HepG2 (cell line): ENCODE results near the gene HLA-DMB. TPM values are rescaled to one million over a fixed set of nuclear protein-coding genes. Genes with fewer than 3 reads are reported as not detected.

Source experiments
- ATAC-seq: fragments of 200-7000 bp; cut with Tn5 transposase; 3 replicates; pipeline ENCODE4 v1.9.1; 2020; ENCODE audit warnings: mild to moderate bottlenecking, moderate library complexity
- BruUV-seq: library from RNA; stranded (reverse); fragments of 400-500 nt; replicated peaks from 2 replicates; lab custom pipeline; 2021; lab: Mats Ljungman, UMichigan
- CTCF ChIA-PET: fragments of 300-600 bp; formaldehyde crosslinking; extraction: SDS; loops from one replicate; lab custom pipeline; 2021; ENCODE audit warnings: low total read pairs, inconsistent platforms, low intra/inter-chr PET ratio; lab: Yijun Ruan, JAX
- POLR2A ChIA-PET: fragments of 350-600 bp; sonication (Branson Sonifier 250); formaldehyde crosslinking; loops from one replicate; lab custom pipeline; 2020; ENCODE audit warnings: antibody characterized with exemption, inconsistent platforms; lab: Yijun Ruan, JAX
- DNase-seq: peaks from one replicate; pipeline ENCODE4 v3.0.0-alpha.2; 2015; ENCODE audit warnings: low spot score
- FAIRE-seq: peaks from 3 replicates; lab custom pipeline; 2011; peaks lifted over from hg19 to GRCh38; lab: Jason Lieb, UNC
- H2AFZ ChIP-seq: one replicate; pipeline ENCODE4 v1.6.1; 2011; ENCODE audit warnings: low read length, inconsistent platforms
- H3K27ac ChIP-seq: fragments of 300-600 bp; 3 replicates; pipeline ENCODE4 v1.8.0; 2011; ENCODE audit warnings: mixed run types, mild to moderate bottlenecking, mixed read lengths, low read length, inconsistent platforms; ENCODE audit not compliant: insufficient read depth; ENCODE audit errors: extremely low read length
- H3K27me3 ChIP-seq, 2 experiments: fragments of 200-600 bp in 1 of 2; 2 replicates in 1 of 2; 3 replicates in 1 of 2; pipeline versions ENCODE4 v1.6.0 to v1.8.0; 2011; ENCODE audit warnings: low read length in 2 of 2, mild to moderate bottlenecking in 2 of 2, moderate library complexity in 2 of 2, inconsistent platforms in 1 of 2; ENCODE audit not compliant: insufficient read depth in 2 of 2, control insufficient read depth in 1 of 2
- H3K36me3 ChIP-seq, 2 experiments: fragments of 200-600 bp in 1 of 2; replicated peaks in 1 of 2; 2 replicates in 1 of 2; 3 replicates in 1 of 2; pipeline versions ENCODE4 v1.5.1 to v1.8.0; 2011; ENCODE audit warnings: low read length in 2 of 2, inconsistent platforms in 1 of 2; ENCODE audit not compliant: insufficient read depth in 2 of 2, control insufficient read depth in 1 of 2
- H3K4me1 ChIP-seq: 2 replicates; pipeline ENCODE4 v1.5.1; 2012; ENCODE audit warnings: low read length, inconsistent platforms; ENCODE audit not compliant: insufficient read depth
- H3K4me2 ChIP-seq: 2 replicates; pipeline ENCODE4 v1.6.0; 2011; ENCODE audit warnings: low read depth, low read length, inconsistent platforms
- H3K4me3 ChIP-seq, 3 experiments: fragments of 200-600 bp in 1 of 3; sonication (generic), shearing (Covaris generic) in 1 of 3; replicated peaks in 1 of 3; 2 replicates each; pipeline ENCODE4 v1.5.1; 2011 to 2016; ENCODE audit warnings: low read length in 3 of 3, inconsistent platforms in 2 of 3, low read depth in 2 of 3, mild to moderate bottlenecking in 2 of 3, control low read depth in 1 of 3, mixed read lengths in 1 of 3; ENCODE audit not compliant: insufficient read depth in 1 of 3
- H3K79me2 ChIP-seq: one replicate; pipeline ENCODE4 v1.6.1; 2011; ENCODE audit warnings: low read length, inconsistent platforms; ENCODE audit not compliant: insufficient read depth
- H3K9ac ChIP-seq: 2 replicates; pipeline ENCODE4 v1.6.0; 2011; ENCODE audit warnings: mild to moderate bottlenecking, low read depth, low read length, inconsistent platforms; ENCODE audit not compliant: insufficient read depth
- H3K9me3 ChIP-seq: 2 replicates; pipeline ENCODE4 v1.5.1; 2012; ENCODE audit warnings: mild to moderate bottlenecking, low read length
- H4K20me1 ChIP-seq: 2 replicates; pipeline ENCODE4 v1.6.0; 2011; ENCODE audit warnings: inconsistent platforms, mild to moderate bottlenecking, low read length, moderate library complexity; ENCODE audit not compliant: insufficient read depth
- AGO2 ChIP-seq: fragments of 200-400 bp; formaldehyde crosslinking; optimal IDR thresholded peaks from 2 replicates; pipeline ENCODE3; 2017; ENCODE audit warnings: mild to moderate bottlenecking, low read depth, low read length, moderate library complexity
- ATF7 ChIP-seq, 2 experiments: fragments of 450-650 bp in 1 of 2; sonication (generic) in 1 of 2; formaldehyde crosslinking in 1 of 2; IDR thresholded peaks; 2 replicates each; pipeline versions ENCODE4 v1.4.0 to v1.6.1; 2016 to 2020; ENCODE audit warnings: antibody characterized with exemption in 1 of 2, mild to moderate bottlenecking in 1 of 2, missing genetic modification reagents in 1 of 2
- DNMT1 ChIP-seq: sonication (generic); formaldehyde crosslinking; IDR thresholded peaks from 2 replicates; pipeline ENCODE4 v1.5.1; 2020; ENCODE audit warnings: mild to moderate bottlenecking, missing genetic modification reagents
- DR1 ChIP-seq: sonication (generic); formaldehyde crosslinking; IDR thresholded peaks from 2 replicates; pipeline ENCODE4 v1.8.0; 2021; ENCODE audit warnings: mild to moderate bottlenecking, missing genetic modification reagents, inconsistent platforms
- EEA1 ChIP-seq: sonication (generic); formaldehyde crosslinking; IDR thresholded peaks from 2 replicates; pipeline ENCODE4 v1.5.1; 2020; ENCODE audit warnings: mild to moderate bottlenecking, missing genetic modification reagents, borderline replicate concordance
- FLYWCH1 ChIP-seq: sonication (generic); formaldehyde crosslinking; IDR thresholded peaks from 2 replicates; pipeline ENCODE4 v1.8.1; 2023; ENCODE audit warnings: mild to moderate bottlenecking, missing genetic modification reagents
- FOXA1 ChIP-seq, 2 experiments: fragments of 450-650 bp in 1 of 2; sonication (generic) in 1 of 2; formaldehyde crosslinking in 1 of 2; IDR thresholded peaks; 2 replicates each; pipeline versions ENCODE4 v1.4.0 to v1.6.1; 2016 to 2020; ENCODE audit warnings: missing genetic modification reagents in 1 of 2
- FOXM1 ChIP-seq: sonication (generic); formaldehyde crosslinking; IDR thresholded peaks from 2 replicates; pipeline ENCODE4 v1.5.0; 2020; ENCODE audit warnings: missing genetic modification reagents
- KDM6A ChIP-seq: IDR thresholded peaks from 2 replicates; pipeline ENCODE4 v1.6.1; 2016; ENCODE audit warnings: low read depth
- POLR2A ChIP-seq, 2 experiments: IDR thresholded peaks; 2 replicates each; pipeline ENCODE4 v1.6.1; 2011; ENCODE audit warnings: low read depth in 2 of 2, low read length in 2 of 2, mild to moderate bottlenecking in 1 of 2, moderate library complexity in 1 of 2; ENCODE audit not compliant: insufficient read depth in 1 of 2
- POLR2AphosphoS5 ChIP-seq: IDR thresholded peaks from 2 replicates; pipeline ENCODE4 v1.6.1; 2012; ENCODE audit warnings: low read depth, low read length
- POLR2G ChIP-seq: fragments of 200-400 bp; formaldehyde crosslinking; IDR thresholded peaks from 2 replicates; pipeline ENCODE4 v1.6.1; 2018; ENCODE audit warnings: mild to moderate bottlenecking, low read depth, low read length, moderate library complexity
- RBFOX2 ChIP-seq: fragments of 200-400 bp; formaldehyde crosslinking; IDR thresholded peaks from 2 replicates; pipeline ENCODE4 v1.6.1; 2017; ENCODE audit warnings: low read depth, mild to moderate bottlenecking, low read length
- SRY ChIP-seq: sonication (generic); formaldehyde crosslinking; IDR thresholded peaks from 2 replicates; pipeline ENCODE4 v1.8.0; 2022; ENCODE audit warnings: mild to moderate bottlenecking, missing genetic modification reagents
- THAP8 ChIP-seq: sonication (generic); formaldehyde crosslinking; IDR thresholded peaks from 2 replicates; pipeline ENCODE4 v1.5.1; 2020; ENCODE audit warnings: missing genetic modification reagents, mild to moderate bottlenecking, borderline replicate concordance
- ZBTB38 ChIP-seq: sonication (generic); formaldehyde crosslinking; IDR thresholded peaks from 2 replicates; pipeline ENCODE4 v1.5.1; 2020; ENCODE audit warnings: mild to moderate bottlenecking, missing genetic modification reagents
- ZFP36 ChIP-seq: fragments of 150-350 bp; IDR thresholded peaks from 2 replicates; pipeline ENCODE4 v1.6.1; 2018; ENCODE audit warnings: borderline replicate concordance, low read length, low read depth; ENCODE audit not compliant: partially characterized antibody
- ZNF234 ChIP-seq: sonication (generic); formaldehyde crosslinking; conservative IDR thresholded peaks from 2 replicates; pipeline ENCODE4 v1.5.1; 2020; ENCODE audit warnings: mild to moderate bottlenecking, missing genetic modification reagents
- ZNF24 ChIP-seq: fragments of 450-650 bp; IDR thresholded peaks from 2 replicates; pipeline ENCODE4 v1.6.1; 2017; ENCODE audit warnings: antibody characterized with exemption, mild to moderate bottlenecking
- ZNF274 ChIP-seq: sonication (generic); formaldehyde crosslinking; IDR thresholded peaks from 2 replicates; pipeline ENCODE4 v1.5.1; 2020; ENCODE audit warnings: mild to moderate bottlenecking, missing genetic modification reagents
- ZNF710 ChIP-seq: sonication (generic); formaldehyde crosslinking; IDR thresholded peaks from 2 replicates; pipeline ENCODE4 v1.5.0; 2020; ENCODE audit warnings: mild to moderate bottlenecking, missing genetic modification reagents, borderline replicate concordance
- ZNF891 ChIP-seq: sonication (generic); formaldehyde crosslinking; IDR thresholded peaks from 2 replicates; pipeline ENCODE4 v1.5.0; 2020; ENCODE audit warnings: mild to moderate bottlenecking, missing genetic modification reagents
- WGBS: methylation state at CpG from one replicate; pipeline ENCODE4 v1.1.6; 2017; ENCODE audit warnings: low lambda C conversion rate; 5-methylcytosine and 5-hydroxymethylcytosine counted together
- in situ Hi-C: cut with HindIII; loops from 2 replicates; pipeline ENCODE4 v1.10.0; 2017; ENCODE audit warnings: low pct_unique_long_range_greater_than_20kb; ENCODE audit not compliant: extremely low pct_ligation_motif_present
- intact Hi-C: fragments of 100-400 bp; cut with micrococcal nuclease; formaldehyde crosslinking; loops from one replicate; pipeline ENCODE4 v1.10.0; 2022; ENCODE audit not compliant: unreplicated experiment
- polyA plus RNA-seq, 8 experiments: library from polyadenylated mRNA; depleted of rRNA in 3 of 8; stranded (reverse) in 7 of 8; unstranded in 1 of 8; fragments of >200 nt; fragmentation: Illumina TruSeq in 4 of 8; extraction: Trizol in 4 of 8; gene quantifications; 2 replicates each; pipeline versions ENCODE4 v1.2.1 to v1.2.3, GENCODE V29; 2011 to 2016; ENCODE audit warnings: low read depth in 4 of 8, missing spikeins in 1 of 8, mixed read lengths in 1 of 8; ENCODE audit not compliant: insufficient read depth in 1 of 8
- total RNA-seq, 5 experiments: library from RNA; depleted of rRNA; stranded (reverse); fragments of >200 nt; fragmentation: Illumina TruSeq; extraction: Trizol; gene quantifications; 2 replicates each; pipeline ENCODE4 v1.2.3, GENCODE V29; 2016; ENCODE audit warnings: low read depth in 1 of 5

Gene HLA-DMB
- total and polyA plus RNA-seq, 2 of the 13 experiments (the other 11 are each of a cell fraction or from before 2014, with no cell fraction given) = not detected

GRCh38 chr6:32976334-32977069, 35.7 kb upstream of the HLA-DMB start:
- no peak for DNase-seq
- 98% methylated on average over 7 of the region's 7 CpGs for WGBS
- ATAC-seq = no peak
- H3K9me3 ChIP-seq = no peaks in the 10 kb centered on the region
- peaks cover 53 to 88% of the 10 kb centered on the region in 2 experiments for H3K36me3 ChIP-seq
- H4K20me1 ChIP-seq = peaks cover 95% of the 10 kb centered on the region
- H3K4me1 ChIP-seq = peaks cover 47% of the 10 kb centered on the region
- H3K27ac ChIP-seq = no peak overlapping the region
- ChIA-PET CTCF (no interaction called here), POLR2A (interaction anchor here (1.9 to 10.5 kb wide), 4 partner anchors 5 to 82 kb away, joined by 8 to 305 read pairs (median 254); partner anchors contain the start of genes BRD2 and HLA-DMA)
- no peak overlapping the region for H2AFZ ChIP-seq
- no peak overlapping the region for H3K9ac ChIP-seq
- peaks cover 0 to 4% of the 10 kb centered on the region in 2 experiments; a peak in 1 of 5 replicates for H3K27me3 ChIP-seq
- no TSS peak for BruUV-seq
- intact Hi-C loops = no loop called here
- no peak for FAIRE-seq
- in situ Hi-C loops = loop anchor here (5.0 kb wide), 1 partner anchor 84 kb away; no protein-coding TSS in a partner anchor
- peaks cover 60% of the 10 kb centered on the region for H3K79me2 ChIP-seq
- peak overlapping the region; percentile 10; the same call in 1 of the 2 replicates for H3K4me2 ChIP-seq
- H3K4me3 ChIP-seq = peak overlapping the region in 1 of 3 experiments; percentile 10; a peak in 1 of 6 replicates
- TF ChIP-seq ZBTB38 (CRISPR knock-in tag) (0 out of 2 replicates have a peak, but pooled peaks have one; percentile 33), THAP8 (CRISPR knock-in tag) (no peak), POLR2A (IDR thresholded peaks at IDR 0.05; ENCODE audit: insufficient read depth in 1 of 2, low read depth in 2 of 2, low read length in 2 of 2) (no peak), ZNF234 (CRISPR knock-in tag) (no peak), FOXM1 (CRISPR knock-in tag) (no peak), AGO2 (peak; percentile 46), ZNF891 (CRISPR knock-in tag) (0 out of 2 replicates have a peak, but pooled peaks have one; percentile 33), POLR2G (peak; percentile 28; the same call in 1 of the 2 replicates), FLYWCH1 (CRISPR knock-in tag) (no peak), DR1 (CRISPR knock-in tag) (peak; percentile 17; the same call in 1 of the 2 replicates), ZNF274 (0 out of 2 replicates have a peak, but pooled peaks have one; percentile 38), DNMT1 (0 out of 2 replicates have a peak, but pooled peaks have one; percentile 63), FOXA1 (IDR thresholded peaks at IDR 0.05) (no peak), FOXA1 (CRISPR knock-in tag; IDR thresholded peaks at IDR 0.05) (no peak), ZFP36 (no peak), RBFOX2 (peak; percentile 52; the same call in 1 of the 2 replicates), SRY (CRISPR knock-in tag) (0 out of 2 replicates have a peak, but pooled peaks have one; percentile 2), KDM6A (CRISPR knock-in tag) (no peak), POLR2AphosphoS5 (peak; percentile 6; the same call in 1 of the 2 replicates), ZNF24 (no peak), ATF7 (IDR thresholded peaks at IDR 0.05) (peak; percentile 27; the same call in 1 of the 2 replicates), ATF7 (CRISPR knock-in tag; IDR thresholded peaks at IDR 0.05) (no peak), EEA1 (no peak), ZNF710 (CRISPR knock-in tag) (no peak)
